Loucy (cell line): ENCODE data around the gene ADAT3.
"Not testable (repeated sequence)": the region's sequence is repeated elsewhere in the genome, so short reads cannot be mapped to it uniquely, and the experiment has no call there.

Source experiments
- H2AFZ ChIP-seq: fragments of 200-600 bp; sonication (generic); 2 replicates; pipeline ENCODE4 v1.6.0; 2016; ENCODE audit warnings: antibody characterized with exemption, mild to moderate bottlenecking, low read length, moderate library complexity
- H3F3A ChIP-seq: fragments of 200-600 bp; 2 replicates; pipeline ENCODE4 v1.6.0; 2016; ENCODE audit warnings: antibody characterized with exemption, low read depth, mild to moderate bottlenecking
- H3K27me3 ChIP-seq: fragments of 200-600 bp; sonication (generic); 2 replicates; pipeline ENCODE4 v1.6.1; 2014; ENCODE audit warnings: low read length, mild to moderate bottlenecking; ENCODE audit not compliant: insufficient read depth, poor library complexity, severe bottlenecking
- H3K36me3 ChIP-seq: fragments of 200-600 bp; sonication (generic); 2 replicates; pipeline ENCODE4 v1.6.1; 2016; ENCODE audit warnings: low read length; ENCODE audit not compliant: insufficient read depth
- H3K4me1 ChIP-seq: fragments of 200-600 bp; sonication (generic); 2 replicates; pipeline ENCODE4 v1.5.1; 2014; ENCODE audit warnings: low read length, mild to moderate bottlenecking; ENCODE audit not compliant: insufficient read depth, poor library complexity, severe bottlenecking
- H3K4me2 ChIP-seq: fragments of 200-600 bp; sonication (generic); 2 replicates; pipeline ENCODE4 v1.6.0; 2014; ENCODE audit warnings: antibody characterized with exemption, low read length, low read depth, mild to moderate bottlenecking; ENCODE audit not compliant: poor library complexity, severe bottlenecking
- H3K4me3 ChIP-seq: fragments of 200-600 bp; sonication (generic); 2 replicates; pipeline ENCODE4 v1.5.1; 2014; ENCODE audit warnings: low read length, mild to moderate bottlenecking, mixed read lengths; ENCODE audit not compliant: poor library complexity, severe bottlenecking
- H3K79me2 ChIP-seq: fragments of 200-600 bp; sonication (generic); 2 replicates; pipeline ENCODE4 v1.6.1; 2014; ENCODE audit warnings: low read length; ENCODE audit not compliant: insufficient read depth
- H3K9ac ChIP-seq: fragments of 200-600 bp; sonication (generic); 2 replicates; pipeline ENCODE4 v1.6.0; 2014; ENCODE audit warnings: mild to moderate bottlenecking, low read depth, low read length, moderate library complexity; ENCODE audit not compliant: poor library complexity, severe bottlenecking
- H3K9me2 ChIP-seq: fragments of 200-600 bp; sonication (generic); replicated peaks from 2 replicates; pipeline ENCODE4 v1.6.1; 2016; ENCODE audit warnings: low read depth, low read length, mixed read lengths
- H3K9me3 ChIP-seq: fragments of 200-600 bp; sonication (generic); 2 replicates; pipeline ENCODE4 v1.6.1; 2014; ENCODE audit warnings: mild to moderate bottlenecking, antibody characterized with exemption, low read length, low read depth; ENCODE audit not compliant: insufficient read depth
- H4K20me1 ChIP-seq: fragments of 200-600 bp; sonication (generic); 2 replicates; pipeline ENCODE4 v1.6.0; 2014; ENCODE audit warnings: antibody characterized with exemption, low read length, mild to moderate bottlenecking; ENCODE audit not compliant: insufficient read depth, poor library complexity, severe bottlenecking
- CTCF ChIP-seq: fragments of 200-600 bp; sonication (generic); conservative IDR thresholded peaks from 2 replicates; pipeline ENCODE4 v1.5.1; 2014; ENCODE audit warnings: mild to moderate bottlenecking, antibody characterized with exemption, low read length
- EZH2phosphoT487 ChIP-seq: fragments of 200-600 bp; IDR thresholded peaks from 2 replicates; pipeline ENCODE4 v1.6.1; 2018; ENCODE audit warnings: antibody characterized with exemption, mild to moderate bottlenecking, moderate library complexity, borderline replicate concordance

The ADAT3 gene

GRCh38 chr19:1884719-1885334 lies 20.4 kb upstream of the ADAT3 start:
- Histone ChIP-seq H3K79me2 (peaks cover 48% of the 10 kb centered on the region), H3F3A (no peaks in the 10 kb centered on the region), H3K4me3 (peak overlapping the region; percentile 97), H3K4me1 (peaks cover 32% of the 10 kb centered on the region), H3K9me2 (no peaks in the 10 kb centered on the region), H2AFZ (no peak overlapping the region), H3K36me3 (no peaks in the 10 kb centered on the region), H3K9me3 (no peaks in the 10 kb centered on the region), H3K27me3 (no peaks in the 10 kb centered on the region), H3K4me2 (peak overlapping the region; percentile 84), H3K9ac (peak overlapping the region; percentile 85), H4K20me1 (peaks cover 38% of the 10 kb centered on the region)
- TF ChIP-seq EZH2phosphoT487 = no peak
- no peak for TF ChIP-seq CTCF

GRCh38 chr19:1885398-1886119 lies 19.6 kb upstream of the ADAT3 start, which contains the start of gene ABHD17A:
ABHD17A (minus strand) TSS chr19:1885496; CDS start chr19:1881566, 3,930 bp downstream.
- H3K9me2 ChIP-seq, H3K36me3 ChIP-seq, H3K9me3 ChIP-seq, H3K27me3 ChIP-seq, H2AFZ ChIP-seq, H3F3A ChIP-seq: not testable (repeated sequence)
- Histone ChIP-seq H3K4me2 (peak within 1 kb of the TSS; percentile 84), H4K20me1 (peaks cover 34% of the 10 kb centered on the region), H3K4me1 (peaks cover 32% of the 10 kb centered on the region), H3K9ac (peak within 1 kb of the TSS; percentile 85), H3K4me3 (peak within 1 kb of the TSS; percentile 97), H3K79me2 (peaks cover 42% of the 10 kb centered on the region)

- not testable (repeated sequence) for H3K9me3 ChIP-seq, H3K9me2 ChIP-seq, H3K36me3 ChIP-seq, H2AFZ ChIP-seq, H3K4me2 ChIP-seq, H3K27me3 ChIP-seq, H3F3A ChIP-seq, H3K9ac ChIP-seq, H3K4me3 ChIP-seq
- Histone ChIP-seq H3K4me1 (peaks cover 32% of the 10 kb centered on the region), H3K79me2 (peaks cover 37% of the 10 kb centered on the region), H4K20me1 (peaks cover 31% of the 10 kb centered on the region)
These were observed 18.8 kb upstream of the ADAT3 start for GRCh38 chr19:1886360-1886759.

- H2AFZ ChIP-seq = no peak overlapping the region
- H3K4me3 ChIP-seq = no peak overlapping the region
- TF ChIP-seq EZH2phosphoT487 (no peak), CTCF (no peak)
- peaks cover 15% of the 10 kb centered on the region for H3K4me1 ChIP-seq
- H3K4me2 ChIP-seq = no peak overlapping the region
- peaks cover 18% of the 10 kb centered on the region for H3K79me2 ChIP-seq
- no peak overlapping the region for H3K9ac ChIP-seq
- no peaks in the 10 kb centered on the region for H3K9me2 ChIP-seq
- H3F3A ChIP-seq = no peaks in the 10 kb centered on the region
- no peaks in the 10 kb centered on the region for H3K27me3 ChIP-seq
- H3K9me3 ChIP-seq = no peaks in the 10 kb centered on the region
- H4K20me1 ChIP-seq = peaks cover 16% of the 10 kb centered on the region
- H3K36me3 ChIP-seq = no peaks in the 10 kb centered on the region
These were observed 16.8 kb upstream of the ADAT3 start for GRCh38 chr19:1888385-1888784.
